Activated CD8-positive, alpha-beta memory T cell treated with anti-CD3 and anti-CD28 coated beads for 36 hours (primary cell): ENCODE data around the gene DEFB132. TPM values are rescaled to one million over a fixed set of nuclear protein-coding genes. Genes with fewer than 3 reads are reported as not detected.

Experiments
- CTCF ChIA-PET: fragments of 350-600 bp; sonication (Branson Sonifier 250); formaldehyde crosslinking; loops from one replicate; lab custom pipeline; 2021; ENCODE audit warnings: antibody characterized with exemption; lab: Charles Lee
- POLR2A ChIA-PET: fragments of 350-600 bp; sonication (Branson Sonifier 250); formaldehyde crosslinking; loops from one replicate; lab custom pipeline; 2021; ENCODE audit warnings: antibody characterized with exemption; lab: Charles Lee
- total RNA-seq, 2 experiments: library from RNA; stranded (reverse); gene quantifications; one replicate each; pipeline ENCODE4 v1.2.3, GENCODE V29; 2021

Gene DEFB132
- total RNA-seq, 2 experiments from 2014 or later = not detected

DNA sequence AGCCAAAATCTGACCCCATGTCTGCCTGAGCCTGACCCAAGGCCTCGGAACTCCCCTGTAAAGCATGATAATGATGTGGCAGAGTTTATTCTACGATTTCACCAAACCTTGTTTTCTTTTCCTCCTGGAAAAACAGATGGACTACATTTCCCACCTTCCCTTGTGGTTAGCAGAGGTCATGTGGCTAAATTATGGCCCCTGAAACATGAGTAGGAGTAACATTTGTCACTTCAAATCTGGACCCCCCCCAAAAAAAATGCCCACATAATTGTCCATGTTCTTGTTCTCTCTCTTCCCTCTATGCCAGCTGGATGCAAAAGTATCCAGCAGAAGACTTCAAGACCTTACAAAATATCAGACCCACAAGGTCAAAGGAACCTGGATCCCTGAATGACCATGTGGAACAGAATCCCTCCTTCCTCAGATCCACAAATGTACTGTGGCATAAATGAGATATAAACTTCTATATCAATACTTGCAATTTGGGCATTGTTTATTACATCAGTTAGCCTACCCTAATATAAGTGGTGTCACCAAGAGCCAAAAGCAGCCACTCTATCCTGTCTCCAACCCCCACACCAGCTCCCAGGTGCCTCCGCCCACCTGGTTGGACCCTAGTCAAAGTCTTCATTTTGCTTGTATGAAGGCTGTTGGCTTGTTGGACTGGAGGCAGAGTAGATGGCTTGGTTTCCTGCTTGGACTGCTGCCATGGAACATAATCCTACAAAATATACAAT, 31.6 kb downstream of the DEFB132 start:
- ChIA-PET POLR2A (interaction anchor here (0.5 kb wide), 1 partner anchor 171 kb away, joined by 3 read pairs; no protein-coding TSS in a partner anchor), CTCF (interaction anchor here (0.7 kb wide), 1 partner anchor 22 kb away, joined by 3 read pairs; no protein-coding TSS in a partner anchor)

GRCh38 chr20:289693-290083, 32.2 kb downstream of the DEFB132 start:
- ChIA-PET POLR2A (interaction anchor here (0.5 kb wide), 1 partner anchor 170 kb away, joined by 3 read pairs; no protein-coding TSS in a partner anchor), CTCF (interaction anchor here (0.7 kb wide), 1 partner anchor 23 kb away, joined by 3 read pairs; no protein-coding TSS in a partner anchor)

DNA sequence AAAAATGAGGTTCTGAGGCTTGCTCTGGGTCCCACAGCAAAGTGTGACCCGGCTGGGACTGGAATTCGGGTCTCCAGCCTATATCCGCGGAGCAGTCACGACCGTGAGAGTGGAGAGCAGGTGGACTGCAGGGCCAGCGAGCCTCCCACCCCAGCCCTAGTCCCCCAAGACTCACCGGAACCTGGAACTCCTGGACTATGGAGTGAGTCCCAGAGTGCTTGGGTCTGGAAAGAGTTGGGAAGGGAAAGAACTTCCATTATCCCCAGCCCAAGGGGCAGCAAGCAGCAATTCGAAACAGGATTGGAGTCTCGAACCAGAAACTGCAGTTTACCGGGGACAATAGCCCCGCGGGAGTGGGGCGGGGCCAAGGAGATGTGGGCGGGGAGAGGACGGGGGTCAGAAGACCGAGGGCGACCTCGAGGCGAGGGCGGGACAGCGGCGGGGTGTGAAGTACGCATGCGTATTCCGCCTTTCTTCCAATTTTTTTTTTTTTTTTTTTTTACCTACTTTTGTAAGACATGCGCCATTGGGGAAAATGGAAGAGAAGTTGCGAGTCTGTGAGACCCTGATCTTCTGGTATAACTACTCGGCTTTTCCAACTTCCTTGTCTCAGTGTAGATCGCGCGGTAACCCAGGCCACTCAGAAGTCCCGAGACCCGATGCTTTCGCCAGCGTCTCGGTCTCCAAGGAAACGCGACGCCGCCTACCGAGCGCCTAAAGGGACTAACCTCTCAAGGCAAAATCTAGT, 32.7 kb downstream of the DEFB132 start, which contains the start of gene C20orf96:
Gene C20orf96, minus strand, starts transcription at position 667 of the 748 bp plus-strand sequence. Its CDS starts 140 bp downstream, at position 527.
- CTCF ChIA-PET = interaction anchor here (0.7 kb wide), 1 partner anchor 24 kb away, joined by 3 read pairs; no protein-coding TSS in a partner anchor
- POLR2A ChIA-PET = no interaction called here

DNA sequence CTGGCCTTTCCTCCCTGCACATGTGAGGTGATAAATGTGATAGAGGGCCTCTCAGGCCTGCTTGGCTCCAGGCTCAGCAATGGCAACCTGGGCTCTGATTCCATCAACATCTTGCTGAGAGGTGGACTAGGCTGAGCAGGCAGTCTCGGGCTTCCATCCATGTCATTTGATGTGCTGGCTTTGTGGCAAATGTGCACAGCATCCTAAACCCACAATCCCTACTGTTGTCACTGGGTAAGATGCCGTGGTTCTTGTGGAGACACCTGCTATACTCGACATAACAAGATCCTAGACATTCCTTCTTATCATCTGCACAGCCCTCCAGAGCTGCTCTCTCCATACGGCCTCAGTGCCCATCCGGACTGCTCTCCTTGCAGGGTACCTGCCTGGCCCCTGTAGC, 37.1 kb downstream of the DEFB132 start:
- CTCF ChIA-PET = interaction anchor here (0.6 to 1.1 kb wide), 2 partner anchors 35 to 158 kb away, joined by 3 read pairs; no protein-coding TSS in a partner anchor
- POLR2A ChIA-PET = interaction anchor here (0.6 kb wide), 1 partner anchor 31 kb away, joined by 3 read pairs; the partner anchor contains the start of gene SOX12

- ChIA-PET CTCF (no interaction called here), POLR2A (interaction anchor here (0.6 to 2.9 kb wide), 2 partner anchors 28 to 84 kb away, joined by 5 to 19 read pairs; partner anchors contain the start of gene SOX12)
Measured at GRCh38 chr20:295804-296203, 38.3 kb downstream of the DEFB132 start.

DNA sequence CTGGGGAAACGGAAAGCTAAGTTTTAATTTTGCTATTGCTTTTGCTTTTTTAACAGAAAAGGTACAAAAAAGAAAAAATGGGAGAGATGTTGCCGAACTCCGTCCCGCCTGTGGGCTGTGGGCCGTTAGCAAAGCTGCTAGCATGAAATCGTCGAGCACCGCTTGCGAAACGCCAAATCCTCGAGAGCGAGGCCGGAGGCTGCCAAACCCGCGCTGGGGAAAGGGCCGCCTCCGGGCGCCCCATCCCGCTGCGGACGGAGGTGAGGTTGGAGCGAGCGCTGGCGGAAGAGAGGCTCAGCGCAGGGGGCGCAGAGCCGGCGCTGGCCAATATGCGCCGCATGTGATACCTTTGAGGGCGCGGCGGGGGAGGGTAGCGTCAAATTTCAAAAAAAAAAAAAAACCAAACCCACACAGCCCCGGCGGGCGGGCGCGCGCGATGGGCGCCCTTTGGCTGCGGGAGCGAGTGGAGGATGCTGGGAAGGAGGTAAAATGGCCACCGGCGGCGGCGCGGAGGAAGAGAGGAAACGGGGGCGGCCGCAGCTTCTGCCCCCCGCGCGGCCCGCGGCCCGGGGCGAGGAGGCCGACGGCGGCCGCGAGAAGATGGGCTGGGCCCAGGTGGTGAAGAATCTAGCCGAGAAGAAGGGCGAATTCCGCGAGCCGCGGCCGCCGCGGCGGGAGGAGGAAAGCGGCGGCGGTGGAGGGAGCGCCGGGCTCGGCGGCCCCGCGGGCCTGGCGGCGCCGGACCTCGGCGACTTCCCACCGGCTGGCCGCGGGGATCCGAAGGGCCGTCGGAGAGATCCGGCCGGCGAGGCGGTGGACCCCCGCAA, 39.8 kb downstream of the DEFB132 start, which contains the start of gene ZCCHC3:
Gene ZCCHC3, plus strand, starts transcription at position 473 of the 827 bp plus-strand sequence. Its CDS starts 17 bp downstream, at position 490.
- ChIA-PET POLR2A (interaction anchor here (0.5 to 2.9 kb wide), 4 partner anchors 15 to 33 kb away, joined by 3 to 19 read pairs (median 4); partner anchors contain the start of gene SOX12), CTCF (interaction anchor here (0.8 to 3.1 kb wide), 4 partner anchors 27 to 208 kb away, joined by 3 to 15 read pairs (median 10); partner anchors contain the start of gene SOX12)

- POLR2A ChIA-PET = interaction anchor here (0.5 to 2.9 kb wide), 4 partner anchors 14 to 32 kb away, joined by 3 to 19 read pairs (median 4); partner anchors contain the start of gene SOX12
- CTCF ChIA-PET = interaction anchor here (1.4 to 3.1 kb wide), 3 partner anchors 26 to 32 kb away, joined by 3 to 15 read pairs (median 14); partner anchors contain the start of gene SOX12
Measured at GRCh38 chr20:297925-298775, 40.6 kb downstream of the DEFB132 start.

DNA sequence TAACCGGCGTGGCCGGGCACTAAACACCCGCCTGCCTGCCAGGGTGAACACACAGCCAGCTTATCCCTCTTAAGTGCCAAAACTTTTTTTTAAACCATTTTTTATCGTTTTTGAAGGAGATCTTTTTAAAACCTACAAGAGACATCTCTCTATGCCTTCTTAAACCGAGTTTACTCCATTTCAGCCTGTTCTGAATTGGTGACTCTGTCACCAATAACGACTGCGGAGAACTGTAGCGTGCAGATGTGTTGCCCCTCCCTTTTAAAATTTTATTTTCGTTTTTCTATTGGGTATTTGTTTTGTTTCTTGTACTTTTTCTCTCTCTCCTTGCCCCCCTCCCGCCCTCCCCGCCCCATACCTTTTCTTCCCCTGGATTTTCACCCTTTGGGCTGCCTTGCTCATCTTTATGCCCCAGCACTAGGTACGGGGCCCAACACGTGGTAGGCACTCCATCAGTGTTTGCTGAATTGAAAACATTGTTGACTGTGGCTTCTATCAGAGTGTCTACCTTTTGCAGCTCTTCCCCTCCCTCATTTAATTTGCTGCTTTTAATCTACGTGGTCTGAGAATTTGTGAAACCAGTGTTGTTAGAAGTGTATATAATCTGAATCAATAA, 41.4 kb downstream of the DEFB132 start:
- ChIA-PET CTCF (interaction anchor here (1.4 to 3.1 kb wide), 3 partner anchors 26 to 33 kb away, joined by 3 to 15 read pairs (median 14); partner anchors contain the start of gene SOX12), POLR2A (interaction anchor here (0.8 to 2.9 kb wide), 4 partner anchors 25 to 31 kb away, joined by 3 to 19 read pairs (median 4); partner anchors contain the start of gene SOX12)

GRCh38 chr20:300345-300990, 42.9 kb downstream of the DEFB132 start:
- POLR2A ChIA-PET = no interaction called here
- CTCF ChIA-PET = interaction anchor here (1.1 to 3.1 kb wide), 4 partner anchors 11 to 30 kb away, joined by 3 to 14 read pairs (median 4); no protein-coding TSS in a partner anchor

- ChIA-PET POLR2A (interaction anchor here (1.4 to 1.5 kb wide), 2 partner anchors 22 to 24 kb away, joined by 3 to 4 read pairs; no protein-coding TSS in a partner anchor), CTCF (interaction anchor here (1.5 to 1.6 kb wide), 2 partner anchors 10 to 22 kb away, joined by 3 to 4 read pairs; no protein-coding TSS in a partner anchor)
Measured at GRCh38 chr20:301886-302848, 44.6 kb downstream of the DEFB132 start.

- POLR2A ChIA-PET = no interaction called here
- CTCF ChIA-PET = no interaction called here
Measured at GRCh38 chr20:305745-306144, 48.2 kb downstream of the DEFB132 start.

- POLR2A ChIA-PET = no interaction called here
- CTCF ChIA-PET = no interaction called here
Measured at GRCh38 chr20:308427-309038, 51.0 kb downstream of the DEFB132 start.

- CTCF ChIA-PET = interaction anchor here (0.8 kb wide), 1 partner anchor 19 kb away, joined by 4 read pairs; no protein-coding TSS in a partner anchor
- POLR2A ChIA-PET = no interaction called here
Measured at GRCh38 chr20:309306-309840, 51.8 kb downstream of the DEFB132 start.
